HG02885 (cell line): ENCODE measurements around the gene CHD3.
A peak's percentile ranks its signal among the peaks of the same experiment; 100 is the strongest.

Source experiments
- ATAC-seq: cut with Tn5 transposase; IDR thresholded peaks from one replicate; pipeline ENCODE4 v1.9.1; 2021; ENCODE audit warnings: mild to moderate bottlenecking; ENCODE audit not compliant: unreplicated experiment, poor library complexity

CHD3 gene

DNA sequence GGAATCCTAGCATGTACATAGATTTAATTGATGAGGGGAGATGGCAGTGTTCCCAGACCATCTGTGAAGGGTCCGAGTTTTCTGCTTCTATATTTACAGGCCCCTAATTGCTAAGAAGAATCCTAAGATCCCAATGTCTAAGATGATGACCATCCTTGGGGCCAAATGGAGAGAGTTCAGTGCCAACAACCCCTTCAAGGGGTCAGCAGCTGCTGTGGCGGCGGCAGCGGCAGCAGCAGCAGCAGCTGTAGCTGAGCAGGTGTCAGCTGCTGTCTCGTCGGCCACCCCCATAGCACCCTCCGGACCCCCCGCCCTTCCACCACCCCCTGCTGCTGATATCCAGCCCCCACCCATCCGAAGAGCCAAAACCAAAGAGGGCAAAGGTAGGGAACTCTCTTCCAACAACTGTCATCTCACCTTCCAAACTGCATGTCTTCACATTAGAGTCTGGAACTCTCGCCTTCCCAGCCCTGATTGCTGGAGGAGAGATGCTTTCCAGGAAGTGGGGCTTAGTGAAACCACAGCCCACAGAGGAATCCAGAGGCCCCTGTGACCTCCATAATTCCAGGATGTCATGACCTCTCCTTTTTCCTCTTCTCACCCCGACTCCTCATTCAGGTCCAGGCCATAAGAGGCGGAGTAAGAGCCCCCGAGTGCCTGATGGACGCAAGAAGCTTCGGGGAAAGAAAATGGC is 4.7 kb downstream of the CHD3 start:
- ATAC-seq: no peak

DNA sequence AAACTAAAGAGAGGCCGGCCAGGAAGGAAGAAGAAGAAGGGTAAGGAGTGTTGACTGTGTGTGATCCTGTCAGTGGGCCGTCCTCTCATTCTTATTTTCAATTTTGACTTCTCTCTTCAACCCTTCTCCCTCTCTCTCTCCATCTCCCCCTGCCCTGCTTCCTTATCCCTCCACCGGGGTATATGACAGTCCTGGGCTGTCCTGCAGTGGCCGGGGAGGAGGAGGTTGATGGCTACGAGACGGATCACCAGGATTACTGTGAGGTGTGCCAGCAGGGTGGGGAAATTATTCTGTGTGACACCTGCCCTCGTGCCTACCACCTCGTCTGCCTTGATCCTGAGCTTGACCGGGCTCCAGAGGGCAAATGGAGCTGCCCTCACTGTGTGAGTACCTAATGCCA is 5.6 kb downstream of the CHD3 start:
- ATAC-seq: no peak

DNA sequence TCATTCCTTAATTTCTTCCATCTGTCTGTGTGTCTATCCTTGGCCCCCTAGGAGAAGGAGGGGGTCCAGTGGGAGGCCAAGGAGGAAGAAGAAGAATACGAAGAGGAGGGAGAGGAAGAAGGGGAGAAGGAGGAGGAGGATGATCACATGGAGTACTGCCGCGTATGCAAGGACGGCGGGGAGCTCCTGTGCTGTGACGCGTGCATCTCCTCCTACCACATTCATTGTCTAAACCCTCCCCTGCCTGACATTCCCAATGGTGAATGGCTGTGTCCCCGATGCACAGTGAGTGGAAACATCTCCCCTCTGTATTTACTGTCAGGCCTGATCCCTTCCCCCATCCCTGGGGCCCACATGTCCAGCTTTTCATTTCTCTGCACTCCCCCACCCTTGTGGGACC is 6.3 kb downstream of the CHD3 start:
- no peak for ATAC-seq

DNA sequence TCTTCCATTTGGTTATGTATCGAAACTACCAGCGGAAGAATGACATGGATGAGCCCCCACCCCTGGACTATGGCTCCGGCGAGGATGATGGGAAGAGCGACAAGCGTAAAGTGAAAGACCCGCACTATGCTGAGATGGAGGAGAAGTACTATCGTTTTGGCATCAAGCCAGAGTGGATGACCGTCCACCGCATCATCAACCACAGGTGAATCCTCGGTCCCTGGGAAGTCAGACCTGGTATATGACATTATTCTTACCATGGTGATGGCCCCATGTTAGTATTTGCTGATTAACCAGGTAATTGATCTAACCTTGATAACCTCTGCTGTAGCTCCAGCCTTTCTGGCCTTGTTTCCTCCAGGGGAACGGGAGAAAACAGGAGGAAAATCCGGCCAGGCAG is 8.5 kb downstream of the CHD3 start:
- ATAC-seq: no peak

DNA sequence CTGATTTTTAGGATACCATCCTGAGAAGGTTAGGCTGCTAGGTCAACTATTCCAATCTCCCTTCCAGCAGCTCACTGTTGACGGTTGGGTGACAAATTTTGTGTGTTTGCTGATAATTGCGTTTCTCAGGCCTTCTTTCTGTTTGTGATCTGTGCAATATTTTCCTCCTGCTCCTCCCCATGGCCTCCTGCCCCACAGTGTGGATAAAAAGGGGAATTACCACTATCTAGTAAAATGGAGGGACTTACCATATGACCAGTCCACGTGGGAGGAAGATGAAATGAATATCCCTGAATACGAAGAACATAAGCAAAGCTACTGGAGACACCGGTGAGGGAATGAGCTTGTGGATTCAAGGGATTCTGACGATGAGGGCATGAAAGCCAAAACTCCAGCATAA is 9.2 kb downstream of the CHD3 start:
- no peak for ATAC-seq

DNA sequence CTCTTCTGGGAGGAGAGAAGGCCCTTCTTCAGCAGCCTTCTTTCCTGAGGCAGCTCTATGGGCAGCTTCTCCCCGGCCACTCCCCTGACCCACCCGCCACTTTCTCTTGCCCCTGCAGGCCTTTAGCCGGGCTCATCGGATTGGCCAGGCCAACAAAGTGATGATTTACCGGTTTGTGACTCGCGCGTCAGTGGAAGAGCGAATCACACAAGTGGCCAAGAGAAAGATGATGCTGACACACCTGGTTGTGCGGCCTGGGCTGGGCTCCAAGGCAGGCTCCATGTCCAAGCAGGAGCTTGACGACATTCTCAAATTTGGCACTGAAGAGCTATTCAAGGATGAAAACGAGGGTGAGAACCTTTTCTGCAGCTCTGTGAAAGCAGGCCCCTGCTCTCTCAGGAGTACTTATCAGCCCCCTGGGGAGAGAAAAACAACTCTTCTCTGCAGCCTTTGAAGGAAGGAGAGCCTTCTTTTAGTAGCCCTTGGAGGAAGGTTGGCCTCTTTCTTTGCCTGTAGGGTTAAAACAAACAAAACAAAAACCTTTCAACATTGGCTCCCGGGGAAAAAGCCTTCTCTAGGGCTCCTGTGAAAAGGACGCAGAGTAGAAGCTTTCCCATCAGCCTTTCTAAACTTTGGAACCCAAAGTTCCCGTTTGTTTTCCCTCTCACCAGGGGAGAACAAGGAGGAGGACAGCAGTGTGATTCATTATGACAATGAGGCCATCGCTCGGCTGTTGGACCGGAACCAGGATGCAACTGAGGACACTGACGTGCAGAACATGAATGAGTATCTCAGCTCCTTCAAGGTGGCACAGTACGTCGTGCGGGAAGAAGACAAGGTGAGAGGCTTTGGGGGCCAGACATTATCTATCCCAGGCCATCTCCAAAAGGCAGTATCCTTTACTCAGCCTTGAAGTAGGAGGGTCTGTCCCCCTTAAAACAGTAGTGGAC is 14.8 kb downstream of the CHD3 start:
- ATAC-seq: no peak

DNA sequence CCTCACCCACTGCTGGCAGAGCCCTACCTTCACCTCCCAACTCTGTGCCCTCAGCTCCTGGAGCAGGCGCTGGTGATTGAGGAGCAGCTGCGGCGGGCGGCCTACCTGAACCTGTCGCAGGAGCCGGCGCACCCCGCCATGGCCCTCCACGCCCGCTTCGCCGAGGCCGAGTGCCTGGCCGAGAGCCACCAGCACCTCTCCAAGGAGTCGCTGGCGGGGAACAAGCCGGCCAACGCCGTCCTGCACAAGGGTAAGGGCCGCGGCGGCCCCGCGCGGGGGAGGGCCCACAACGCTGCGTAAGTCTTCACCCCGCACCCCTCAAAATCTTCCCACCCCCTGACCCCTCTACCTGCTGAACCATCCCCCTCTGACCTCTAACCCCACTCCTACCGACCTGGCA is 20.5 kb downstream of the CHD3 start:
- ATAC-seq: no peak

DNA sequence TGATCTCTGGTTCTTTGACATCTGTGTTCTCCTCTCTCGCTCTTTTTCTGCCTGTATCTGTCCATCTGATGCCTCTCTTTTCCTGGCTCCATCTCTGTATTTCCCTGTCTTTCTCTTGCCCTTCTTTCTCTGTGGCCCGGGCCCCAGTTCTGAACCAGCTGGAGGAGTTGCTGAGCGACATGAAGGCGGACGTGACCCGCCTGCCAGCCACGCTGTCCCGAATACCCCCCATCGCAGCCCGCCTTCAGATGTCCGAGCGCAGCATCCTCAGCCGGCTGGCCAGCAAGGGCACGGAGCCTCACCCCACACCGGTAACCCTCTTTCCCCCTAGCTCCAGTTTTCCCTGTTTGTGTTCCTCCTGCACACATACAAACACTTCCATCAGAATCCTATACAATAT is 21.7 kb downstream of the CHD3 start:
- ATAC-seq: no peak

DNA sequence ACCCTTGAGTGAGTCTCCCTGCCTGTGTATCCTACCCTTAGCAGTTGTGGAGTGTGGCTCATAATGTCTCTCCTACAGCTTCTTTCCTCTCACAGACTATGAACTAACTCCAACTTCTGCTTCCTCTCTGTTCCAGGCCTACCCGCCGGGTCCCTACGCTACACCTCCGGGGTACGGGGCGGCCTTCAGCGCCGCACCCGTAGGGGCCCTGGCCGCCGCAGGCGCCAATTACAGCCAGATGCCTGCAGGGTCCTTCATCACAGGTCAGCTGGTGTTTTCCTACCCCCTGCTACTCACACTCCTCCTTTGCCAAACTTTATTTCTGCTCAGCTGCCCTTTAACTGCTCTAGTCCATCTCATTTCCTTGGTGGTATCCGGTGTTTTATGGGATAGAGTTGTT is 22.1 kb downstream of the CHD3 start:
- ATAC-seq: no peak

DNA sequence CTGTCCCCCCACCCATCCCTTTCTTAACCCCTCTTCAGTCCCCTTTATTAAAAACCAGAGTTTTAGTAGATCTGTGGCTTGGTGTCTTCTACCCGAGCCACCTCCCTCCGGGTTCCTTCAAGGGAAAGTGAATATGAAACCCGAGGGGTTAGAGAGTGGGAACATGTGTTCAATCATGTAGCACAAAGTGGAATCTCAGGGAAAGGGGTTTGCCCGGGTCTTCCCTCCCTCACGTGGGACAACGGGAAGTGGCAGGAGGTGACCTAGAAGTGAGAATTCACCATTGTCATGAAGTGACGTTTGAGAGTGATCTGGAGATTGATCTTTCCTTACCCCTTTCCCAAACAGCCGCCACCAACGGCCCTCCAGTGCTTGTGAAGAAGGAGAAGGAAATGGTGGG is 22.5 kb downstream of the CHD3 start:
- ATAC-seq: no peak

DNA sequence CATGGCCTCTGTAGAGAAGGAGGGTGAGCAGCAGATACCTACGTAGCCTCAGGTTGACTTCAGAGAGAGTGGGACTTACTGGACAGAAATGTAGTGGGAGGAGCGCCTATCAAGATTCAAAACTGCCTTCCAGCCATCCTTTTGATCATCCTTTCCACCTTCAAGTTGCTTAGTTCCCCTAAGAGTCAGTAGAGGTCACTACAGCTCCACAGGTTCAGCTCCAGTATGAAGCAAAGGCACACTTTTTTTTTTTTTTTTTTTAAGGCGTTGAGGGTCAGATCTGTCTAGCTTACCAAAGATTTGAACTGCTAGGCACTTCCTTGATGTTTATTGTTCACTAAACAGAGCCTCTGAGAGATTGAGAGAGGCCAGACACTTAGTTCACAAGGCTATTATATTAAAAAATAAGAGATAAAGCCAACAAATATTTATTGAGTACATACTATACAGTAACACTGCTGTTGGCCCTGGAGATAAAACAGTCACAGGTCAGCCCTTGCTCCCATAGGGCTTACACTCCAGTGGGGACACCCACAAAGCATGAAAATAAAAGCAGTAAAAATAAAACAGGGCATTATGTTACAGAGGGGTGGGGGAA is 24.4 kb downstream of the CHD3 start:
- no peak for ATAC-seq

DNA sequence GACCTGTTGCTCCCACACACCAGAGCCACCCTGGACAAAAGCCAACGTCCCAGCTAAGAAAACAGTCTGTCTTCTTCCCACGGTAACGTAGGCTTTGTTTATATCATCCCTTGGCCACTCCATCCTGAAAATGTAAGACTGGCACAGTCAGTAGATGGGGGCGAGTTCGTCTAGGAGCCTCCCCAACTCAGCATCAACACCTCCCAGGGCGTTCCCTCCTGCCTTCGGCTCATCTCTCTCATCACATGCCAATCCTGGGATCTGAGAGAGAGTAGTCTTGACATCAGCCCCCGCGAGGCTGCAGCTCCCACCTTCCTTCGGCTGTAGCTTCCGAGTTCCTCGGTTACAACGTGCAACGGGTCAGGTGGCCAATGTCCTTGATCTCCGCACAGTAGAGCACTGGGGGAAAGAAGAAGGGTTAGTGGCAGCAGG is 26.6 kb downstream of the CHD3 start:
- ATAC-seq: no peak

DNA sequence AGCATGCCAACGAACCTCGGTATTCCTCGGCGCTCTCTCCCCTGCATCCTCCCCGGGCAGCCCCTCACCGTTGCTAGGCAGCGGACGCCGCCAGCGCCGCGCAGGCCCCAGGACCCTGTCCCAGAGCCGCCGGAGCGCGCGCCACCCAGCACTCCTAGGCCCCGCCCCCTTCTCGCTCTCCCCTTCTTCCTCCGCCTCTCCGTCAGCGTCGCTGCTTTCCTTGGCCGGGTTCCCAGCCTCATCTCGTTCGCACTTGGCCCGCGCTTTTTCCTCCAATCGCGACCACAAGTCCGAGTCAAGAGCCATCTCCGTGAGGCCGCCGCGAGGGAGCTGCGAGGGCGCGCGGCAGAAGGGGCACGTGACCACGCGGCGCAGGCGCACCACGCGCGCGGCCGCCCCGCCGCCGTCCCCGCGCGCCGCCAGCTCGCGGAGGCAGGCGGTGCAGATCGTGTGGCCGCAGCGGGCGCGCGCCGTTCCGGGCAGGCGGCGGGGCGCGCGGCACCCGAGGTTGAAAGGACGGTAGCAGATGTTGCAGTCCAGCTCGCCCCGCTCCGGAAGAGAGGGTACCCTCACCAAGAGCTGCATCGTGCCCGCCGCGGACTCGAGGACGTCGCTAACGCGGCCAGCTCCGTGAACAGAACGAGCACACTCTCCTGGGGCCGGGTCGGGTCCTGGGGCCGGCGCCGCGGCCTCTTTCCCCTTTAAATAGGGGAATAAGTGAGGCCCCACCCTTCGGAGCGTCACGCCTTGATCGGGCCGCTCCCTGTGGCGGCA is 27.2 kb downstream of the CHD3 start, which contains the start of gene RNF227:
RNF227 (minus strand) TSS at position 679 of the 774 bp plus-strand sequence; CDS start at position 585, 94 bp downstream.
- peak; percentile 80 for ATAC-seq

DNA sequence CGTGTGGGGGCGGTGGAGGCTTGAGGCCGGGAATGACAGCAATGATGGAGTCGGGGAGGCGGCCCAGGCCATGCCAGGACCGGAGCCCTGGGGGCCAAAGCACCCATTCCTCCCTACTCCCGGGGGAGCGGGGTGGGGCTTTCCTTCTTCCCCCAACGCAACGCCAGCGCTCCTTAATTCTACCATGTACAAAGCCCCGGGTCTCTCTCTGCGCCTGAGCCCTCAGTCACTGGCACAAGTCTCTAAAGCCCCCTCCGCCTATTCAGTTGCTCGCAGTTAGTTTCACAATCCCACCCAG is 27.7 kb downstream of the CHD3 start:
- no peak for ATAC-seq

DNA sequence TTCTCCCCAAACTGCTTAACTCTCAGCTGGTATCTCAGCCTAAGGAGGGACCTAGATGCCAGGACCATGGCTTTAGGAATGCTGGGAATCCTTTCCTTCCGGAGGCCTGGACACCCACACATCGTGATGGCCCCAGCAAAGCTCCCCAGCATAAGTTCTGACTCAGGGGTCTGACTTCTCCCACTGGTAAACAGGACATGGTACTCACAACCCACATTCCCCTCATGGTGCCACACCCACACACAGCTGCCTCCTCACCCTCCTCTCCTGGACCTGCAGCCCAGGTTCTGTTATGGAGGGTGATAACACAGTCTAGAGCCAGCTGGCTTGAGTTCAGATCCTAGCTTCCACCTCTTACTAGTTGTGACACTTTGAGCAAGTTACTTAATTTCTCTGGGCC is 28.2 kb downstream of the CHD3 start:
- ATAC-seq: no peak

DNA sequence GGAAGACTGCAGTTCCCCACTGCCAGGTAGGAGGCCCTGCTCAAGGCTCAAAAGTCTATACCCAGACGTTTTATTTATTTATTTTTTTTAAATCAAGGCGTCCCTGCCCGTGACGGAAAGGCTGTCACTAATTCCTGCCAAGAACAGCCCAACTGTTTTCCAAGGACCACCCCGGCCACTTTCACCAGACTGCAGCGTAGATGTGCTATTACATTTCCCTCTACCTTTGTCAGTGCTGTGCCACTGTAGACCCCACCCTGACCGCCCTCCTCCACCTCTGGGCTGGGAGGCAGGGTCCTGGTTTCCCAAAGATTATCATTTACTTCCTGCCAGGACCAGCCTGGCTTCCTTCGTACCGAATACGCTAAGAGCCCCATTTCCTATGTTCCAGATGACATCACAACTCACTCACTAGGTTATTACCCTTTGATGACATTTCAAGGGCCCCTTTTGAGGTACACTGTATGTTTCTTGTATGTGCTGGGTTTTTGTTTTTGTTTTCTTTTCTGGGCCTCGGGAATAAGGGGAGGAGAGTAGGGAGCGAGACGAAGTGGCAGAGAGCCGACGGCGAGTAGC is 33.8 kb downstream of the CHD3 start:
- ATAC-seq: no peak

DNA sequence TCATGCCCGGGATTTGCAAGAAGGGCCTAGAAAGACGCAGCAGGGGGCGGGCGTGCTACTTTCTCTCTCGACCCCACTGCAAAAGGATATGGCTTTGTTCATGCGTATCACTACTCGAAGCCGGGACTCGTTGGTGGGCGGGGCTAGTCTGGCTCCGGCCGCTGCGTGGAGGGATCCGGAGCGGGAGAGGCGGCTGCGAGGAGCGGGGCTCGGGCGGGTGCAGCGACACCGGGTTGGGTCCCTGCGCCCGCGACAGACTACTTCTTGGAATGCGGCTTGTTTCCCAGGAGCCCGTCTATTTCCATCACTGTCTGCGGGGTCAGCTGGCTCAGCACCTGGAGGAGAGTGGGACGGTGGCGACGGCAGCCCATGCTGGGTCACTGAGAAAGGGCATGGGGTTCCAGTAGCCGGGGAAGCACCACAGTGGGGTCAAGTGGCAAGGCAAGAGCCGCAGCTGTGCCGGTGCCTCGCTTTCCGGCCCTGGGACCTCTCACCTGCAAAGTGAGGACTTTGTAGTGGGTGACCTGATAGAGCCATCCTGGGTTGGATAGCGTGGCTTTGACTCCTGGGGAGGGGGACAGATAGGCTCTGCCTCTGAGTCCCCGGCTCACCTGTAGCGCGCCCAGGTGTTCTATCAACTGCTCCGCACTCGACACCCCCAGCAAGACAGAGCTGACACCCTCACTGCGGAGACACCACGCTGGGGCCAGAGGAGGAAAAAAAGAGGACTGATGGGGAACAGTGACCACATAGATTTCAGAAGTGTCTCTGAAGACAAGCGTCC is 34.4 kb downstream of the CHD3 start:
- no peak for ATAC-seq

DNA sequence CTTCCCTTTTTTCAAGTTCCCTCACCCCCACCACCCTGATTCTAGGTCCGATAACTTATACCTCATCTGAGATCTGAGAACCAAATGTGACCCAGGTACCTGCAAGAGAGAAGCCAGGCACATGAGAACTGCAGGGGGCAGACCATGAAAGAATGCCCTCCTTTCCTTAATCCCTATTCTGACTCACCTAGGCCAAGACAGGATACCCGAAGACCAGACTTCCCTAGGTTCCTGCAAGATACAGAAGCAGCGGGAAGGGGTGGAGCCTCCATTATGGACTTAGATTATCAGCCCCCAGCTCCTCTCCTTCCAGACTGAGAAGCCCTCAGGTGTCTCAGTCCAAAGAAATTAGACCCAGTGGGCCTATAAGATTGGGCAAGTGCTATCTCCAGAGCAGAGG is 39.0 kb downstream of the CHD3 start:
- no peak for ATAC-seq

DNA sequence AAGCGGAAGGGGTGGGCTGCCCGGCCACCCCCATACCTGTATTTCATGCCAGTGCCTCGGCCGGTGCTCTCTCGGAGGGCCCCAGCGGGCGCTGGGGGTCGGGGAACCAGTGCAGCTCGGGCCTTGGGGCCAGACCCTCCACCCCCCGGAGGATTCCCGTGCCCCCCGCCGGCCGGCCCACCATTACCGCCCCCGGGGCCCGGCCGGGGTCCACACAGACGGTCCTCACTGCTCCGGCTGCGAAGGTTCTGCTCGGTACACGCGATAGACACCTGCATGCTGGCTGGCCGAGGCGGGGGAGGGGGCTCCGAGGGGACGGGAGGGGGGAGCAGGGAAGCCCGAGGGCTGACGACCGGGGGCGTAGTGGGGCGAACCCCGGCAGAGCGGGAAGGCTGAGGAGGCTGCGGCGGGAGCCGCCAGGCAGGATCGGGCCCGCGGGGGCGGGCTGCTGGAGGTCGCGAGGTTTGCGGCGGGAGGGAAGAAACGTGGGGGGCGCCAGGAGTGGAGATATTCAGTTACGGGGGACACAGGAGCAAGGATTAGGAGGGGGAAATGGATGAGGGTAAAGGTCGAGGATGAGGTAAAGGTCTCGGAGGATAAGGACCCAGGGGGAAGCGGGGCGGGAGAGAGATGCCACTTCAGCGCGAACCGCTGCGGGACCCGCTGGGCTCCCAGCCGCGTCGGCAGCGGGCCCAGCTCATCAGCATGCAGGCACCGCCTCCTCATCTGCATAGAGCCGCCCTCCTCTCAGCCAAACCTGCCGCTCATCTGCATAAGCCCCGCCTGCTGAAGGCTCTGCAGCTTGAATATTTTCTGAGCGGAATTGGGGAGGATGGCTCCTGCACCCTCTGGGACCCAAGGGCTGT is 40.8 kb downstream of the CHD3 start, which contains the start of gene KCNAB3:
KCNAB3 (minus strand) TSS at position 699 of the 866 bp plus-strand sequence; CDS start at position 278, 421 bp downstream.
- ATAC-seq: no peak
